ENCODE results near the gene RAP1GAP2.
A peak's percentile ranks its signal among the peaks of the same experiment; 100 is the strongest.

RAP1GAP2 gene

DNA sequence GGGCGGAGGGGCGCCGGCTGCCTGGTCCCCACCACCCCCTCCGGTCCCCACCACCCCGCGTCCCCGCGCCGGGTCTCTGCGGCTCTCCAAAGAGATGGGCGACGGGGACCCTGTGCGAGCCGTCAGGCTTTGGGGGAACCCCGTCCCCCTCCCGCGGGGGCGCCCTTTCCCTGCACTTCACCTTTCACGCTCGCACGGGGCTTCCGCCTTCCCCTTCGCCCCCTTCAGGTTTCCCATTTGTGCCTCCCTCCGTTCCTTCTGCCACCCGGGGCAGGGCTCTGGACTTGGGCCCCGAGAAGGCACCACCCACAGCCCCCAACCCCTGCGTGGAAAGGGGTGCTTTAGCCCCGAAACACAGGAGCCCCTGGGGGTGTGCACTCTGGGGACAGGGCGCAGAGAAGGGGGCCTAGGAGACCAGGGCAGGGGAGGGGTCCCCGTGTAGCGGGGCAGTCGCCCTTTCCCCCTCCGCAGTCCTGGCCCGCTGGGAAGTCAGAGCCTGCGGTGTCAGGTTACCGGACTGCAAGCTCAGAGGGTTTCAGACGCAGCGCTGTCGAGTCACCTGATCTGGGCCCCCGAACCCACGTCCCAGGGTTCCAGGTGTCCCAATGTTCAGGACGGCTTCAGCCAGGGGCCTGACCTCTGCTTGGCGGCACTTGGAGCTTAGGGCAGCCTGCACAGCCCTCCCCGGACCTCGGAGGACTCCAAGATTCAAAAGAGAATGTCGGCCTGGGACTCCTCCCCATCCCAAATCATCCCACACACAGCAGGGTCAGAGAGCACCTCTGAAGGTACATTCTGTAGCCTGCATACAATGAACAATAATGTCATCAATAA, 40.1 kb upstream of the RAP1GAP2 start (continued):
- TF ChIP-seq ZNF394 (tag by site-specific recombination; IDR thresholded peaks at IDR 0.05; ENCODE audit: borderline replicate concordance) (peak; percentile 37; the same call in 1 of the 2 replicates), ZFP37 (tag by site-specific recombination; IDR thresholded peaks at IDR 0.05) (peak; percentile 59; the same call in 1 of the 2 replicates), ZNF596 (tag by site-specific recombination; IDR thresholded peaks at IDR 0.05) (no peak), ZNF664 (tag by site-specific recombination; IDR thresholded peaks at IDR 0.05) (no peak), ZNF416 (tag by site-specific recombination; IDR thresholded peaks at IDR 0.05) (no peak), ZNF600 (tag by site-specific recombination; IDR thresholded peaks at IDR 0.05) (peak; percentile 82), ZNF768 (tag by site-specific recombination; IDR thresholded peaks at IDR 0.05) (no peak), ZNF24 (tag by site-specific recombination; IDR thresholded peaks at IDR 0.05) (peak; percentile 53; the same call in 1 of the 2 replicates), ZNF335 (tag by site-specific recombination; conservative IDR thresholded peaks at IDR 0.05) (peak; percentile 79), KLF16 (tag by site-specific recombination; IDR thresholded peaks at IDR 0.05) (no peak), TCF7L2 (IDR thresholded peaks at IDR 0.05; ENCODE audit: borderline replicate concordance, low read depth, low read length) (no peak), ZNF549 (tag by site-specific recombination; IDR thresholded peaks at IDR 0.05) (no peak), ZNF501 (tag by site-specific recombination; IDR thresholded peaks at IDR 0.05) (peak; percentile 39; the same call in 1 of the 2 replicates), ZNF121 (tag by site-specific recombination; IDR thresholded peaks at IDR 0.05) (no peak), WT1 (tag by site-specific recombination; IDR thresholded peaks at IDR 0.05) (no peak), PRDM1 (tag by site-specific recombination; IDR thresholded peaks at IDR 0.05) (peak; percentile 42; the same call in 1 of the 2 replicates), GLI2 (tag by site-specific recombination; IDR thresholded peaks at IDR 0.05; ENCODE audit: borderline replicate concordance, low read depth) (no peak), ZNF221 (tag by site-specific recombination; IDR thresholded peaks at IDR 0.05; ENCODE audit: borderline replicate concordance) (no peak), ZFP69B (tag by site-specific recombination; IDR thresholded peaks at IDR 0.05) (no peak), KLF17 (tag by site-specific recombination; IDR thresholded peaks at IDR 0.05) (no peak), YY1 (tag by site-specific recombination; IDR thresholded peaks at IDR 0.05) (no peak), ZNF560 (tag by site-specific recombination; IDR thresholded peaks at IDR 0.05; ENCODE audit: borderline replicate concordance) (no peak), ZNF350 (tag by site-specific recombination; IDR thresholded peaks at IDR 0.05) (no peak), ZBTB8A (tag by site-specific recombination; IDR thresholded peaks at IDR 0.05) (peak; percentile 93), ZNF114 (tag by site-specific recombination; IDR thresholded peaks at IDR 0.05) (no peak), ZNF239 (tag by site-specific recombination; IDR thresholded peaks at IDR 0.05) (no peak), ZNF19 (tag by site-specific recombination; IDR thresholded peaks at IDR 0.05; ENCODE audit: low read depth) (no peak)
- TF ChIP-seq, protein P1, sequence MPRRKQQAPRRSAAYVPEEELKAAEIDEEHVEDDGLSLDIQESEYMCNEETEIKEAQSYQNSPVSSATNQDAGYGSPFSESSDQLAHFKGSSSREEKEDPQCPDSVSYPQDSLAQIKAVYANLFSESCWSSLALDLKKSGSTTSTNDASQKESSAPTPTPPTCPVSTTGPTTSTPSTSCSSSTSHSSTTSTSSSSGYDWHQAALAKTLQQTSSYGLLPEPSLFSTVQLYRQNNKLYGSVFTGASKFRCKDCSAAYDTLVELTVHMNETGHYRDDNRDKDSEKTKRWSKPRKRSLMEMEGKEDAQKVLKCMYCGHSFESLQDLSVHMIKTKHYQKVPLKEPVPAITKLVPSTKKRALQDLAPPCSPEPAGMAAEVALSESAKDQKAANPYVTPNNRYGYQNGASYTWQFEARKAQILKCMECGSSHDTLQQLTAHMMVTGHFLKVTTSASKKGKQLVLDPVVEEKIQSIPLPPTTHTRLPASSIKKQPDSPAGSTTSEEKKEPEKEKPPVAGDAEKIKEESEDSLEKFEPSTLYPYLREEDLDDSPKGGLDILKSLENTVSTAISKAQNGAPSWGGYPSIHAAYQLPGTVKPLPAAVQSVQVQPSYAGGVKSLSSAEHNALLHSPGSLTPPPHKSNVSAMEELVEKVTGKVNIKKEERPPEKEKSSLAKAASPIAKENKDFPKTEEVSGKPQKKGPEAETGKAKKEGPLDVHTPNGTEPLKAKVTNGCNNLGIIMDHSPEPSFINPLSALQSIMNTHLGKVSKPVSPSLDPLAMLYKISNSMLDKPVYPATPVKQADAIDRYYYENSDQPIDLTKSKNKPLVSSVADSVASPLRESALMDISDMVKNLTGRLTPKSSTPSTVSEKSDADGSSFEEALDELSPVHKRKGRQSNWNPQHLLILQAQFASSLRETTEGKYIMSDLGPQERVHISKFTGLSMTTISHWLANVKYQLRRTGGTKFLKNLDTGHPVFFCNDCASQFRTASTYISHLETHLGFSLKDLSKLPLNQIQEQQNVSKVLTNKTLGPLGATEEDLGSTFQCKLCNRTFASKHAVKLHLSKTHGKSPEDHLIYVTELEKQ (tag by site-specific recombination; IDR thresholded peaks at IDR 0.05; ENCODE audit: borderline replicate concordance) = no peak
- TF ChIP-seq, protein P2, sequence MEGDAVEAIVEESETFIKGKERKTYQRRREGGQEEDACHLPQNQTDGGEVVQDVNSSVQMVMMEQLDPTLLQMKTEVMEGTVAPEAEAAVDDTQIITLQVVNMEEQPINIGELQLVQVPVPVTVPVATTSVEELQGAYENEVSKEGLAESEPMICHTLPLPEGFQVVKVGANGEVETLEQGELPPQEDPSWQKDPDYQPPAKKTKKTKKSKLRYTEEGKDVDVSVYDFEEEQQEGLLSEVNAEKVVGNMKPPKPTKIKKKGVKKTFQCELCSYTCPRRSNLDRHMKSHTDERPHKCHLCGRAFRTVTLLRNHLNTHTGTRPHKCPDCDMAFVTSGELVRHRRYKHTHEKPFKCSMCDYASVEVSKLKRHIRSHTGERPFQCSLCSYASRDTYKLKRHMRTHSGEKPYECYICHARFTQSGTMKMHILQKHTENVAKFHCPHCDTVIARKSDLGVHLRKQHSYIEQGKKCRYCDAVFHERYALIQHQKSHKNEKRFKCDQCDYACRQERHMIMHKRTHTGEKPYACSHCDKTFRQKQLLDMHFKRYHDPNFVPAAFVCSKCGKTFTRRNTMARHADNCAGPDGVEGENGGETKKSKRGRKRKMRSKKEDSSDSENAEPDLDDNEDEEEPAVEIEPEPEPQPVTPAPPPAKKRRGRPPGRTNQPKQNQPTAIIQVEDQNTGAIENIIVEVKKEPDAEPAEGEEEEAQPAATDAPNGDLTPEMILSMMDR (tag by site-specific recombination; IDR thresholded peaks at IDR 0.05) = peak; percentile 66; the same call in 1 of the 2 replicates
- TF ChIP-seq, protein P3, sequence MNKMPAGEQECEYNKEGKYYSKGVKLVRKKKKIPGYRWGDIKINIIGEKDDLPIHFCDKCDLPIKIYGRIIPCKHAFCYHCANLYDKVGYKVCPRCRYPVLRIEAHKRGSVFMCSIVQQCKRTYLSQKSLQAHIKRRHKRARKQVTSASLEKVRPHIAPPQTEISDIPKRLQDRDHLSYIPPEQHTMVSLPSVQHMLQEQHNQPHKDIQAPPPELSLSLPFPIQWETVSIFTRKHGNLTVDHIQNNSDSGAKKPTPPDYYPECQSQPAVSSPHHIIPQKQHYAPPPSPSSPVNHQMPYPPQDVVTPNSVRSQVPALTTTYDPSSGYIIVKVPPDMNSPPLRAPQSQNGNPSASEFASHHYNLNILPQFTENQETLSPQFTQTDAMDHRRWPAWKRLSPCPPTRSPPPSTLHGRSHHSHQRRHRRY (tag by site-specific recombination; IDR thresholded peaks at IDR 0.05) = no peak
- TF ChIP-seq, protein P4, sequence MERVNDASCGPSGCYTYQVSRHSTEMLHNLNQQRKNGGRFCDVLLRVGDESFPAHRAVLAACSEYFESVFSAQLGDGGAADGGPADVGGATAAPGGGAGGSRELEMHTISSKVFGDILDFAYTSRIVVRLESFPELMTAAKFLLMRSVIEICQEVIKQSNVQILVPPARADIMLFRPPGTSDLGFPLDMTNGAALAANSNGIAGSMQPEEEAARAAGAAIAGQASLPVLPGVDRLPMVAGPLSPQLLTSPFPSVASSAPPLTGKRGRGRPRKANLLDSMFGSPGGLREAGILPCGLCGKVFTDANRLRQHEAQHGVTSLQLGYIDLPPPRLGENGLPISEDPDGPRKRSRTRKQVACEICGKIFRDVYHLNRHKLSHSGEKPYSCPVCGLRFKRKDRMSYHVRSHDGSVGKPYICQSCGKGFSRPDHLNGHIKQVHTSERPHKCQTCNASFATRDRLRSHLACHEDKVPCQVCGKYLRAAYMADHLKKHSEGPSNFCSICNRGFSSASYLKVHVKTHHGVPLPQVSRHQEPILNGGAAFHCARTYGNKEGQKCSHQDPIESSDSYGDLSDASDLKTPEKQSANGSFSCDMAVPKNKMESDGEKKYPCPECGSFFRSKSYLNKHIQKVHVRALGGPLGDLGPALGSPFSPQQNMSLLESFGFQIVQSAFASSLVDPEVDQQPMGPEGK (tag by site-specific recombination; IDR thresholded peaks at IDR 0.05) = peak; percentile 98
